Gastrocnemius medialis (tissue), 4 donors: ENCODE results near the gene SGCA. TPM values are rescaled to one million over a fixed set of nuclear protein-coding genes. Genes with fewer than 3 reads are reported as not detected.

Source experiments
- ATAC-seq, 2 donors: fragments of 150-250 bp; one replicate each; pipeline ENCODE4 v1.9.1; 2016
- DNase-seq, 2 donors: peaks; one replicate each; pipeline ENCODE4 v3.0.0-alpha.2; 2019
- H3K27ac ChIP-seq, 4 donors: fragments of 200-600 bp; sonication (generic); 1 replicate in 1 of 4; 2 replicates in 3 of 4; pipeline ENCODE4 v1.5.1; 2016 to 2018; ENCODE audit warnings: mild to moderate bottlenecking in 2 of 4, moderate library complexity in 1 of 4
- H3K27me3 ChIP-seq, 3 donors: fragments of 200-600 bp; sonication (generic) in 2 of 3; 1 replicate in 1 of 3; 2 replicates in 2 of 3; pipeline versions ENCODE4 v1.5.1 to v1.6.0; 2016 to 2019; ENCODE audit warnings: mild to moderate bottlenecking in 1 of 3, moderate library complexity in 1 of 3
- H3K36me3 ChIP-seq, 2 donors: fragments of 200-600 bp; sonication (generic) in 1 of 2; one replicate each; pipeline ENCODE4 v1.5.1; 2017 to 2018
- H3K4me1 ChIP-seq, 2 donors: fragments of 200-600 bp; sonication (generic) in 1 of 2; one replicate each; pipeline ENCODE4 v1.5.1; 2016 to 2017; ENCODE audit warnings: mild to moderate bottlenecking in 2 of 2
- H3K4me3 ChIP-seq, 4 donors: fragments of 200-600 bp; sonication (generic) in 3 of 4; 1 replicate in 1 of 4; 2 replicates in 3 of 4; pipeline ENCODE4 v1.5.1; 2016 to 2019; ENCODE audit warnings: mild to moderate bottlenecking in 2 of 4
- H3K9me3 ChIP-seq, 3 donors: fragments of 200-600 bp; sonication (generic) in 2 of 3; 1 replicate in 1 of 3; 2 replicates in 2 of 3; pipeline ENCODE4 v1.5.1; 2016 to 2019
- CTCF ChIP-seq, 5 experiments: fragments of 450-650 bp in 3 of 5; fragments of 200-600 bp in 2 of 5; sonication (generic) in 2 of 5; IDR thresholded peaks in 4 of 5; conservative IDR thresholded peaks in 1 of 5; 1 replicate in 4 of 5; 2 replicates in 1 of 5; pipeline ENCODE4 v1.5.1; 2016 to 2019; ENCODE audit warnings: antibody characterized with exemption in 5 of 5, mild to moderate bottlenecking in 3 of 5, moderate library complexity in 3 of 5
- POLR2A ChIP-seq, 2 donors: fragments of 450-650 bp; IDR thresholded peaks; one replicate each; pipeline ENCODE4 v1.6.1; 2017; ENCODE audit warnings: antibody characterized with exemption in 2 of 2, mild to moderate bottlenecking in 2 of 2, moderate library complexity in 2 of 2
- in situ Hi-C, 4 donors: fragments of 200-750 bp; cut with MboI; loops; one replicate each; pipeline versions ENCODE4 v1.15.0 to v1.8.0; 2017; ENCODE audit warnings: low sequenced_read_pairs in 4 of 4
- intact Hi-C: fragments of 100-400 bp; cut with DNase I; formaldehyde crosslinking; loops from one replicate; pipeline ENCODE4 v1.15.1; 2023; ENCODE audit warnings: low total_unique reads
- total RNA-seq, 4 donors: library from RNA; depleted of rRNA; stranded (reverse); fragments of >200 nt; gene quantifications; one replicate each; pipeline versions ENCODE4 v1.1.0 to v1.2.3, GENCODE V29; 2016

Gene SGCA
- total RNA-seq, 4 donors from 2014 or later = 227 to 385 (median 292) TPM

DNA sequence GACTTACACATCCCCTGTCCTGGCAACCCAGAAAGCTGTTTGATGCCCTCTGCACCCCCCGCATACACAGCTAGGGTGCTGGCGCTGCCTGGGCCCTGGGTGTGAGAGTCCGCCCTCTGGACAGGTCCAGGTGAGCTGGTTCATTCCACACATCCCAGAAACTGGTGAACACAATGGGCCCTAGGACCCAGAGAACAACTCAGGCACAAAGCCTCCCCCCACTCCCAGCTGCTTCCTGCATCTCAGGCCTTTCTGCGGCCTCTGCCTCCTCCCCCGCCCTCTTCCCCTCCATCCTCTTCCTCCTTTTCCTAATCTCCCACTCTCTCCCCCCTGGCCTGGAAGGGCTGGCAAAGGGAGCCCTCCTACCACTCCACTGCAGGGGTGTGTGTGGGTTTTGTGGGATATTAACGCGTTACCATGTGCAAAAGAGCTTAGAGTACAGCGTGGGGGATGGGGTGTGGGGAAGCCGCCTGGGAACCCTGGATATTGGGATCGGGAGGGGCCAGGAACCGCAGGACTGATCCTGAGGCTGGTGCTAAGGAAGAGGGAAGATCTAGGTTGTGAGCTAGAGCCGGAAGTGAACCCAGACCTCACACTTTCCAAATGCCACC, 13.8 kb upstream of the SGCA start:
- Histone ChIP-seq H3K27me3 (no peaks in the 10 kb centered on the region), H3K9me3 (no peaks in the 10 kb centered on the region), H3K4me1 (peaks cover 49 to 56% of the 10 kb centered on the region in 2 donors), H3K4me3 (peak overlapping the region; percentile 76 to 95 (median 84)), H3K27ac (peak overlapping the region; percentile 85 to 93 (median 91)), H3K36me3 (no peaks in the 10 kb centered on the region)
- DNase-seq (peak; percentile 73 to 82), ATAC-seq (peak; percentile 40 to 52)
- intact Hi-C loops (no loop called here), in situ Hi-C loops (no loop called here)
- TF ChIP-seq CTCF (IDR thresholded peaks at IDR 0.05 in 4 of 5, conservative IDR thresholded peaks at IDR 0.05 in 1 of 5) = peak in 1 of 5 experiments; percentile 18
- TF ChIP-seq POLR2A (IDR thresholded peaks at IDR 0.05) = peak in 1 of 2 donors; percentile 5

- TF ChIP-seq CTCF (IDR thresholded peaks at IDR 0.05 in 4 of 5, conservative IDR thresholded peaks at IDR 0.05 in 1 of 5) = no peak
- TF ChIP-seq POLR2A (IDR thresholded peaks at IDR 0.05) = no peak
Observed at GRCh38 chr17:50152736-50153135, 13.1 kb upstream of the SGCA start.

GRCh38 chr17:50153650-50154575, 11.9 kb upstream of the SGCA start:
- Histone ChIP-seq H3K4me3 (no peak overlapping the region), H3K36me3 (no peaks in the 10 kb centered on the region), H3K9me3 (no peaks in the 10 kb centered on the region), H3K27me3 (no peaks in the 10 kb centered on the region), H3K27ac (peak overlapping the region; percentile 85 to 93 (median 91)), H3K4me1 (peaks cover 32 to 38% of the 10 kb centered on the region in 2 donors)
- in situ Hi-C loops = no loop called here
- ATAC-seq (peak in 1 of 2 donors; percentile 13), DNase-seq (peak in 1 of 2 donors; percentile 78)
- TF ChIP-seq POLR2A (IDR thresholded peaks at IDR 0.05) (no peak), CTCF (IDR thresholded peaks at IDR 0.05 in 4 of 5, conservative IDR thresholded peaks at IDR 0.05 in 1 of 5) (no peak)
- intact Hi-C loops = no loop called here

More at GRCh38 chr17:50152736-50153135, 13.1 kb upstream of the SGCA start:
- H3K4me1 ChIP-seq = peaks cover 42 to 50% of the 10 kb centered on the region in 2 donors
- no peak for DNase-seq
- no peaks in the 10 kb centered on the region for H3K27me3 ChIP-seq
- in situ Hi-C loops = no loop called here
- no peaks in the 10 kb centered on the region for H3K9me3 ChIP-seq
- H3K36me3 ChIP-seq = no peaks in the 10 kb centered on the region
- intact Hi-C loops = no loop called here
- peak overlapping the region in 1 of 4 donors; percentile 79 for H3K4me3 ChIP-seq
- H3K27ac ChIP-seq = peak overlapping the region; percentile 85 to 93 (median 91)
- ATAC-seq = no peak

DNA sequence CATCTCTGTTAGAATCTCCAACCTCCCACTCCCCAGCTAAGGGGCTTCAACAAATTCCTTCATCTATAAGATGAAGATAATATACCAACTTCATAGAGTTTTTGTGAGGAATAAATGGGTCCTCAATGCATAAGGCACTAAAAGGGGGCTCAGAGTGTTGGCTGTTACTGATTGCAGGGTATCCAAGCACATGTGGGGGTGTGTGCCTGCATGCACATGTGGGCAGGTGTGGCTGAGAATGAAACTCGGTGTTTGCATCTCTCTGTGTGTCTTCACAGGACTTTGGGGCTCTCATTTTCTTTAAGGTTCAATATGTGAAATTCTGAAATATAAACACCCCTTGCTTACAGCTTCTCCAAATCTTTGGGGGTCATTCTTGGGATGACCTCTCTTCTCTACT, 11.2 kb upstream of the SGCA start:
- in situ Hi-C loops (no loop called here), intact Hi-C loops (no loop called here)
- ATAC-seq (no peak), DNase-seq (no peak)
- H3K9me3 ChIP-seq = no peaks in the 10 kb centered on the region
- no peaks in the 10 kb centered on the region for H3K27me3 ChIP-seq
- TF ChIP-seq POLR2A (IDR thresholded peaks at IDR 0.05) (no peak), CTCF (IDR thresholded peaks at IDR 0.05 in 4 of 5, conservative IDR thresholded peaks at IDR 0.05 in 1 of 5) (no peak)
- no peaks in the 10 kb centered on the region for H3K36me3 ChIP-seq
- peak overlapping the region; percentile 85 to 93 (median 91) for H3K27ac ChIP-seq
- no peak overlapping the region for H3K4me3 ChIP-seq
- H3K4me1 ChIP-seq = peaks cover 32 to 34% of the 10 kb centered on the region in 2 donors
